HCT116 (cell line): ENCODE results near the gene OSTF1. TPM values are rescaled to one million over a fixed set of nuclear protein-coding genes. Genes with fewer than 3 reads are reported as not detected.

ENCODE experiments used
- ATAC-seq: fragments of 200-7000 bp; cut with Tn5 transposase; 2 replicates; pipeline ENCODE4 v1.9.1; 2020; ENCODE audit warnings: mild to moderate bottlenecking, moderate library complexity
- BruUV-seq: library from RNA; stranded (reverse); fragments of 400-500 nt; replicated peaks from 2 replicates; lab custom pipeline; 2021; lab: Mats Ljungman, UMichigan
- CTCF ChIA-PET: fragments of 300-600 bp; sonication (Branson Sonifier 250); formaldehyde crosslinking; loops from one replicate; lab custom pipeline; 2021; ENCODE audit warnings: antibody characterized with exemption; lab: Charles Lee
- POLR2A ChIA-PET: fragments of 300-600, 350-600 bp; sonication (Branson Sonifier 250); formaldehyde crosslinking; loops from one replicate; lab custom pipeline; 2021; ENCODE audit warnings: antibody characterized with exemption; lab: Charles Lee
- RAD21 ChIA-PET, 2 experiments: fragments of 300-600 bp; sonication (Branson Sonifier 250); formaldehyde crosslinking; loops; one replicate each; lab custom pipeline; 2023; ENCODE audit warnings: low total read pairs in 2 of 2; ENCODE audit not compliant: uncharacterized antibody in 2 of 2, unreplicated experiment in 2 of 2, low non-redundant PET in 1 of 2; lab: Charles Lee
- DNase-seq: peaks from one replicate; pipeline ENCODE4 v3.0.0-alpha.2; 2010; ENCODE audit warnings: low read depth, low spot score
- H2AFZ ChIP-seq: fragments of 200-600 bp; shearing (Covaris generic), sonication (generic); 2 replicates; pipeline ENCODE4 v1.6.1; 2017; ENCODE audit warnings: low read depth, mixed run types, mixed read lengths, antibody characterized with exemption, low read length; ENCODE audit not compliant: poor library complexity, severe bottlenecking
- H3K27ac ChIP-seq: 2 replicates; pipeline ENCODE4 v1.5.1; 2012; ENCODE audit warnings: low read depth, low read length
- H3K27me3 ChIP-seq: fragments of 200-600 bp; sonication (generic); 2 replicates; pipeline ENCODE4 v1.6.1; 2016; ENCODE audit warnings: mixed run types, low read length, mixed read lengths; ENCODE audit not compliant: insufficient read depth
- H3K36me3 ChIP-seq, 2 experiments: fragments of 200-500 bp in 1 of 2; fragments of 200-600 bp in 1 of 2; sonication (Bioruptor generic) in 1 of 2; sonication (generic) in 1 of 2; 2 replicates each; pipeline versions ENCODE4 v1.5.1 to v1.6.1; 2014 to 2016; ENCODE audit warnings: low read length in 2 of 2, inconsistent platforms in 1 of 2, mixed read lengths in 1 of 2, mixed run types in 1 of 2; ENCODE audit not compliant: insufficient read depth in 2 of 2, control insufficient read depth in 1 of 2
- H3K4me1 ChIP-seq, 2 experiments: fragments of 200-600 bp in 1 of 2; sonication (generic) in 1 of 2; 2 replicates each; pipeline versions ENCODE4 v1.5.1 to v1.6.1; 2012 to 2017; ENCODE audit warnings: low read length in 2 of 2, inconsistent platforms in 1 of 2, mild to moderate bottlenecking in 1 of 2, mixed read lengths in 1 of 2, mixed run types in 1 of 2, moderate library complexity in 1 of 2; ENCODE audit not compliant: insufficient read depth in 2 of 2, control insufficient read depth in 1 of 2
- H3K4me2 ChIP-seq: fragments of 200-600 bp; sonication (generic); 2 replicates; pipeline ENCODE4 v1.6.1; 2017; ENCODE audit warnings: mixed run types, low read length, mixed read lengths
- H3K4me3 ChIP-seq, 2 experiments: fragments of 200-600 bp in 1 of 2; sonication (generic) in 1 of 2; replicated peaks in 1 of 2; 2 replicates each; pipeline ENCODE4 v1.5.1; 2011 to 2016; ENCODE audit warnings: low read length in 2 of 2, control low read depth in 1 of 2, low read depth in 1 of 2, mild to moderate bottlenecking in 1 of 2, mixed read lengths in 1 of 2, mixed run types in 1 of 2
- H3K79me2 ChIP-seq: fragments of 200-600 bp; sonication (generic); 2 replicates; pipeline ENCODE4 v1.6.1; 2017; ENCODE audit warnings: mild to moderate bottlenecking, mixed run types, low read length, moderate library complexity, mixed read lengths; ENCODE audit not compliant: insufficient read depth
- H3K9ac ChIP-seq: fragments of 200-600 bp; sonication (generic); 2 replicates; pipeline ENCODE4 v1.6.1; 2016; ENCODE audit warnings: low read length, mixed read lengths
- H3K9me2 ChIP-seq: fragments of 200-600 bp; sonication (generic), shearing (Covaris generic); 2 replicates; pipeline ENCODE4 v1.6.1; 2017; ENCODE audit warnings: mixed run types, mild to moderate bottlenecking, moderate library complexity; ENCODE audit not compliant: insufficient read depth
- H3K9me3 ChIP-seq, 2 experiments: fragments of 200-500 bp in 1 of 2; fragments of 200-600 bp in 1 of 2; sonication (Bioruptor generic) in 1 of 2; sonication (generic) in 1 of 2; 2 replicates each; pipeline ENCODE4 v1.6.1; 2014 to 2017; ENCODE audit warnings: low read length in 2 of 2, mixed read lengths in 2 of 2, inconsistent platforms in 1 of 2, low read depth in 1 of 2, mild to moderate bottlenecking in 1 of 2, mixed run types in 1 of 2, moderate library complexity in 1 of 2; ENCODE audit not compliant: control insufficient read depth in 1 of 2, insufficient read depth in 1 of 2
- H4K20me1 ChIP-seq: fragments of 200-600 bp; sonication (generic), shearing (Covaris generic); 2 replicates; pipeline ENCODE4 v1.6.1; 2017; ENCODE audit warnings: mixed run types, mild to moderate bottlenecking, moderate library complexity; ENCODE audit not compliant: insufficient read depth
- CTCF ChIP-seq, 3 experiments: fragments of 200-600 bp in 1 of 3; sonication (generic) in 1 of 3; IDR thresholded peaks in 2 of 3; conservative IDR thresholded peaks in 1 of 3; 2 replicates each; pipeline ENCODE4 v1.5.1; 2012 to 2017; ENCODE audit warnings: low read depth in 2 of 3, low read length in 2 of 3, antibody characterized with exemption in 1 of 3, borderline replicate concordance in 1 of 3, control low read depth in 1 of 3, mild to moderate bottlenecking in 1 of 3, mixed read lengths in 1 of 3, mixed run types in 1 of 3, moderate library complexity in 1 of 3; ENCODE audit not compliant: insufficient read depth in 1 of 3
- EGR1 ChIP-seq: IDR thresholded peaks from 2 replicates; pipeline ENCODE4 v1.6.1; 2012; ENCODE audit warnings: low read depth
- JUND ChIP-seq: IDR thresholded peaks from 2 replicates; pipeline ENCODE4 v1.6.1; 2012
- MAX ChIP-seq: IDR thresholded peaks from 2 replicates; pipeline ENCODE4 v1.6.1; 2012
- POLR2A ChIP-seq: IDR thresholded peaks from 2 replicates; pipeline ENCODE4 v1.7.0; 2011; ENCODE audit warnings: borderline replicate concordance; ENCODE audit not compliant: insufficient read depth, insufficient read length; ENCODE audit errors: extremely low read depth
- REST ChIP-seq: IDR thresholded peaks from 2 replicates; pipeline ENCODE4 v1.6.1; 2012; ENCODE audit warnings: low read depth
- SP1 ChIP-seq: IDR thresholded peaks from 2 replicates; pipeline ENCODE4 v1.6.1; 2012; ENCODE audit warnings: low read depth
- YY1 ChIP-seq: IDR thresholded peaks from 2 replicates; pipeline ENCODE4 v1.6.1; 2011; ENCODE audit warnings: low read length, low read depth, moderate library complexity, mild to moderate bottlenecking; ENCODE audit not compliant: insufficient replicate concordance; ENCODE audit errors: extremely low read depth
- intact Hi-C: fragments of 100-400 bp; cut with micrococcal nuclease; formaldehyde crosslinking; loops from 2 replicates; pipeline ENCODE4 v1.10.0; 2022
- total RNA-seq: library from RNA; stranded (reverse); gene quantifications from one replicate; pipeline ENCODE4 v1.2.1, GENCODE V29; 2021; ENCODE audit not compliant: unreplicated experiment
- TF ChIP-seq, protein P1 (sequence below): IDR thresholded peaks from 2 replicates; pipeline ENCODE4 v1.6.1; 2012

Gene OSTF1
- total RNA-seq, 1 experiment from 2014 or later: 20.7 TPM

DNA sequence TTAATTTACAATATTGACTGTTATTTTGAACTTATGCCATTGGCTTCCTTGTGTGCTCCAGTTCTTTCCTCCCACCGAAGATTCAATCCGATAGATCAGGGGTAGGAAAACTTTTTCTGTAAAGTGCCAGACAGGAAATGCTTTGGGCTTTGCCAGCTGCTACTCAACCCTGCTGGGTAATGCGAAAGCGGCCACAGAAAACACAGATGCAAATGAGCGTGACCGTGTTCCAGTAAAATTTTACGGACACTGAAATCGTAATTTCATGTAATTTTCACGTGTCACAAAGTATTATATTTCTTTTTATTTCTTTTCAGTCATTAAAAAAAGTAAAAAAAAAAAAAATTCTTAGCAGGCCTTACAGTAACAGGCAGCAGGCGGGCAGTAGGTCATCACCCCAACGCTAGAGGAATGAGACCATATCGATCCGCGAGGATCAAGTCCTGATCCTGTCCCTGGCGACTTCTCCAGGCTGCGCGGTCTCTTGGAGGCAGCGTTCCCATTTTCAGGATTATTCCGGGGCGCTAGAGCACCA lies 958 bp upstream of the OSTF1 start:
- H3K36me3 ChIP-seq: no peaks in the 10 kb centered on the region
- DNase-seq: no peak
- peak overlapping the region; percentile 42 for H2AFZ ChIP-seq
- ATAC-seq: no peak
- ChIA-PET RAD21 (no interaction called here), POLR2A (interaction anchor here (0.6 to 1.4 kb wide), 6 partner anchors 16 to 1261 kb away, joined by 3 to 8 read pairs (median 3); partner anchors contain the start of gene CARNMT1)
- peaks cover 22 to 32% of the 10 kb centered on the region in 2 experiments; a peak in 3 of 4 replicates for H3K4me1 ChIP-seq
- H3K27me3 ChIP-seq: no peaks in the 10 kb centered on the region
- H3K4me3 ChIP-seq: peak overlapping the region; percentile 57 to 86
- no peaks in the 10 kb centered on the region for H4K20me1 ChIP-seq
- H3K9ac ChIP-seq: peak overlapping the region; percentile 73
- intact Hi-C loops: loop anchor here (5.0 kb wide), 1 partner anchor 135 kb away; the partner anchor contains the start of gene C9orf40
- H3K9me3 ChIP-seq: no peaks in the 10 kb centered on the region
- peaks cover 11% of the 10 kb centered on the region; the same call in 1 of the 2 replicates for H3K79me2 ChIP-seq
- peak overlapping the region; percentile 89 for H3K4me2 ChIP-seq
- H3K9me2 ChIP-seq: no peaks in the 10 kb centered on the region
- TF ChIP-seq SP1 (0 out of 2 replicates have a peak, but pooled peaks have one; percentile 40), REST (no peak), CTCF (IDR thresholded peaks at IDR 0.05 in 2 of 3, conservative IDR thresholded peaks at IDR 0.05 in 1 of 3; ENCODE audit: borderline replicate concordance in 1 of 3, insufficient read depth in 1 of 3, low read depth in 2 of 3, low read length in 2 of 3) (no peak), YY1 (no peak), MAX (peak; percentile 57; the same call in 1 of the 2 replicates), JUND (no peak), POLR2A (no peak), EGR1 (no peak)
- TF ChIP-seq, protein P1, sequence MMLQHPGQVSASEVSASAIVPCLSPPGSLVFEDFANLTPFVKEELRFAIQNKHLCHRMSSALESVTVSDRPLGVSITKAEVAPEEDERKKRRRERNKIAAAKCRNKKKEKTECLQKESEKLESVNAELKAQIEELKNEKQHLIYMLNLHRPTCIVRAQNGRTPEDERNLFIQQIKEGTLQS: no peak
- TF ChIP-seq, all 23 proteins: peak for 2
- CTCF ChIA-PET: interaction anchor here (1.2 to 2.7 kb wide), 4 partner anchors 59 to 316 kb away, joined by 3 to 9 read pairs (median 6); partner anchors contain the start of genes C9orf40 and CARNMT1
- peak overlapping the region; percentile 91 for H3K27ac ChIP-seq
- BruUV-seq: TSS peak; percentile 83
